ENCODE data around the gene MAGI2.

Gene MAGI2

GRCh38 chr7:78195281-78195680 is 1258.2 kb downstream of the MAGI2 start:
- FAIRE-seq, result no peak

GRCh38 chr7:78194611-78195010 is 1258.9 kb downstream of the MAGI2 start:
- FAIRE-seq, result no peak

GRCh38 chr7:78191475-78192079 is 1261.9 kb downstream of the MAGI2 start:
- no peak for FAIRE-seq

GRCh38 chr7:78189762-78190161 is 1263.7 kb downstream of the MAGI2 start:
- FAIRE-seq, result no peak

GRCh38 chr7:78185149-78185745 is 1268.2 kb downstream of the MAGI2 start:
- FAIRE-seq, result no peak

GRCh38 chr7:78184299-78184698 is 1269.2 kb downstream of the MAGI2 start:
- no peak for FAIRE-seq

GRCh38 chr7:78179827-78180477 is 1273.5 kb downstream of the MAGI2 start:
- no peak for FAIRE-seq

DNA sequence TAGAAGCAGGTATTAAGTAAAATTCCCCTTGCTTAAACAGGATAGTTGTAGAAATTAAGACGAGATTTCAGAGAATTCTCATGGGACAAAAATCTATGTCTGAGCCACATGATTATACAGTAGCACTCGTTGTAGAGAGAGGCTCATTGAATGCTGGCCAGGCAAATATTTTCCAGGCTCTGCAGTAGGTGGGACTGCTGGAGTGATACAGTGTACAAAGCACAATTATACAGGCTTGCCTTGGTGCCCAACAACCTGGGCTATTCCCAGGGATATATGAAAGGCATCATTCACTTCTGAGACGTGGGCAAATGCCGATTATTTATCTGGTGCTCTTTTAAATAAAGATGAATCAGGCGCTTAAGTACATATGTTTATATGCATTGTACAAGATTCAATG is 1274.3 kb downstream of the MAGI2 start:
- FAIRE-seq, result no peak

GRCh38 chr7:78178319-78178718 is 1275.1 kb downstream of the MAGI2 start:
- no peak for FAIRE-seq

GRCh38 chr7:78176171-78176570 is 1277.3 kb downstream of the MAGI2 start:
- FAIRE-seq, result no peak

DNA sequence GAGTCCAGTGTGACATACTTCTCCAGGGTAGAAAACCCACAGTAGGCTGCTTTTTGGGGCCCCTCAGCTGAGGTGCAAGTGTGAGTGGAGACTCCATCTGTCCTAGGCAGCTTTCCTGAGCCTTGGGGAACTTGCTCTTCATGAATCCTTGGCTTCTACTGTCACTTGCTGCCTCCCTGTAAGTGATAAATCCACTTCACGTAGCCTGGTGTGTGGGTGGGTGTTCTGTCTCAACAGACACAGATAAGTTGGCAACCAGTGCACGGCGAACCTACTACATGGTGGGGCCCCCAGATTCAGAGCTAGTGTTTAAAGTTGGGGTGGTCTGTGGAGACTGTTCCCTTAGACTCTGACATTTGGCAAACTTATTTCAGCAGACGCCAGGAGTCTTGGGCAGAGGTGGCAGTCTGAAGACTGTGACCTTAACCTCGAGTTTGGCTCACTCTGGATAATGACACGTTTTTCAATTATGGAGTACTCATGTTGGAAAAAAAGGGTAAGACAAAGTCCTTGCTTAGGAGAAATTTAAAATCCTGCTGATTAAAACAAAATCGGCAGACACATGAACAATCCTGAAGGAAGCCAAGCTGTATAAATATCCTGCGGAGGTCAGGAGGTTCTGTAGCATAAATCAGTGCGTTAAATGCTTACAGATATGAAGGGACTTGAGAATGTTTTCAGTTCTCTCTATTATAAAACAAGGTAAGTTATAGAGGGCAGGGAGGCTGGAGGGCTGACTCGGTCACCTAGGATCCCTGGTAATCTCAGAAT is 1278.0 kb downstream of the MAGI2 start:
- no peak for FAIRE-seq

GRCh38 chr7:78173666-78174065 is 1279.8 kb downstream of the MAGI2 start:
- no peak for FAIRE-seq

GRCh38 chr7:78172933-78173591 is 1280.4 kb downstream of the MAGI2 start:
- FAIRE-seq, result no peak

- no peak for FAIRE-seq
Measured at GRCh38 chr7:78172267-78172757, 1281.2 kb downstream of the MAGI2 start.

- no peak for FAIRE-seq
Measured at GRCh38 chr7:78171398-78171797, 1282.1 kb downstream of the MAGI2 start.

DNA sequence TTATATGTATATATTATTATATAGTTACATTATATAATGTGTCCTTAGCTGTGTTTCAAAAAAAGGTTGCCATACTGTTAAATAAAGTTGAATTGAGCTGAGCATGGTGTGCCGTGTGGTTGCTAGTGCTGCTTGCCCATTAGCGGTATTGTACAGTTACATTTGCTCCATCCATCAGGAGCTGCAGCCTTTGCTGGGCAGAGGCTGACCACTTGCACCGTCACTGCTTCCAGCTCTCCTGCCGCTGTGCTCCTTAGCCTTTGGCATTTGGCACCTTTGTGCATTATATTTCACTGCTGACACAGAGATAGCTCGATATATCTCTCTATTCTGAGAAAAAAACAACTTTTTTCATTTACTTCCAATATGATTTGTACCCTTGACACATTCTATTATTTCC is 1282.7 kb downstream of the MAGI2 start:
- FAIRE-seq, result no peak

DNA sequence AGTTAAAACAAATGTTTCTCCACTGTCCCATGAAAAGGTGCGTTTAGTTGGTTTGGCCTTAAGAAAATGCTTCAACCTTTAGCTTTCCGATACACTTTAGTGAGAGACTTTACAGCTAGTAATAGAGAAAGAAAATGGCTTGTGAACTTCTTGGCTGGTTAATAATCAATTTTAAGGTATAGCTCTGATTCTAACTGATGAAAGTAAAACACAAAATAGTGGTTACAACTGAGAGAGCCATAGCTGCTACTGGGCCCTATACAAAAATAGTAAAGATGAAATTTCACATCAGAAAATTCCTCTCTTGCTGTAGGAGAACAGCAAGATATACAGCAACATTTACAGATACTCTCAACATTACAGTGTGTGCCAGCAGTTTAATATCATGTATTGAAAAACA is 1283.5 kb downstream of the MAGI2 start:
- FAIRE-seq, result no peak

DNA sequence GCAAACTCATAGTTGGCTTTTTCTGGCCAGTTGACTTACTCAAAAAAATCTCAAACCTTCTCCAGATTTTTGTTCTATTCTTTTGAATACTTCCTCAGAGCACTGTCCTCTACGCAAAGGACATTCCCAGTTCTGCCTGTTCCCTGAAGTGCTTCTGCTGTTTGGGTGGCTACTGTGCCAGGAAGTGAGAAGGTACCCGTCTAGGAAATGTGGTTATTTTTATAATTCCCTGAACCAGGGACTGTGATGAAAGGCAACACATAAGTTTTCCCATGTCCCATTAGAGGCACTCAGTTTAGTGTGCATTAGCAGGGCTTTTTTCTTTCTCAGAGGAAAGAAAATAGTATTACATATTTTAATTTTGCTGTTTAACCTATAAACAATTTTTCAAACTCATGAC is 1284.6 kb downstream of the MAGI2 start:
- no peak for FAIRE-seq

DNA sequence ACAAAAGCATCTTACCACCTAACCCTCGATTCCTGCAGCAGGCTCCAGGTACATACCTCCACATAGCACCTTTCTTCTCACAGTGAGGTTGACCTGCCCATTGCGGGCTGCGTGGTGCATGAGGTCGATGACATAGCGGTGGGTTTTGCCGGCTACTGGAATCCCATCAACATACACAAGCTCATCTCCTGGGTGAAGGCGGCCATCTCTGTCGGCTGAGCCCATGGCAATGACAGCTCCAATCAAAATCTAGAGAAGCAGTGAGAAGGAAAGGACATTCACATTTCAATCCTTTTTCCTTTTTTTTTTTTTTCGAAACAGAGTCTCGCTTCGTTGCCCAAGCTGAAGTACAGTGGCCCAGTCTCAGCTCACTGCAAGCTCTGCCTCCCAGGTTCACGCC is 1285.6 kb downstream of the MAGI2 start:
- no peak for FAIRE-seq

DNA sequence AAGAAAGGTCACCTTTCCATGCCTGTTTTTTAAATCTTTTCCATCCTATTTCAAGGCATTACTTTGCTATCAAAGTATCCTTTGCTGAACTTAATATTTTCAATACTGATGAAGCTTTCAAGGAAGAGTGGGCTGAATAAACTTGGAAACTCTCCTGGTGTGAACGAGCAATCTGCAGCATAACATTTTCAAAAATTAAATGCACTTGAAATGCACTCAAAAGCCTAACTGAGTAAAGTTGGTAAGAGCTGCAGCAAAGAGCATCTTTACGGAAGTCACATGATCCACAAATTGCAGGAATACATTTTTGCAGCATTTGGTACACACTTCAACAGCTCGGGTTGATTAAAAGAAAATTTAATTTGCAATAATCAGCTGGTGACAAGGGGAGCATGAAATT is 1287.6 kb downstream of the MAGI2 start:
- FAIRE-seq, result no peak

GRCh38 chr7:78165454-78165853 is 1288.0 kb downstream of the MAGI2 start:
- no peak for FAIRE-seq

GRCh38 chr7:78164459-78164858 is 1289.0 kb downstream of the MAGI2 start:
- FAIRE-seq, result no peak

DNA sequence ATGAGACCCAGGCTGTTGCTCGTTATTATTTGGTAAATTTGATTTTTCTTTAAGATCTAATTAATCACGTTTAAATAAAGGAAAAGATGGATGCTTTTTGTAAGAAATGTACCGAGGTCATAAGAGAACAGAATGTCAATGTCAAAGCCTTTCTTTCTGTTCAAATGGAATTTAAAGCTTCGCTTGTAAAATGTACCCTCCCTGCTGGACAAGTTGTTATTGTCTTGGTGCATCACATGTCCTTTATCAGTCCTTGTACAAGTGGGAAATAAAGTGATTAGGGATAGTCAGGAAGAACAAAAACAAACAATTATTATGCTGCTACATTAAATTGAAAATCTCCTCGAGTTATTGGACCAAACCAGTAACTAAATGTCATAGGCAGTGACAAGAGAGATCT is 1291.7 kb downstream of the MAGI2 start:
- FAIRE-seq, result no peak
